HG03432 (cell line): Measurements from ENCODE around the gene FOXO6.

Source experiments
- ATAC-seq: cut with Tn5 transposase; IDR thresholded peaks from one replicate; pipeline ENCODE4 v1.9.1; 2021; ENCODE audit warnings: mild to moderate bottlenecking, moderate library complexity; ENCODE audit not compliant: unreplicated experiment

FOXO6 gene

DNA sequence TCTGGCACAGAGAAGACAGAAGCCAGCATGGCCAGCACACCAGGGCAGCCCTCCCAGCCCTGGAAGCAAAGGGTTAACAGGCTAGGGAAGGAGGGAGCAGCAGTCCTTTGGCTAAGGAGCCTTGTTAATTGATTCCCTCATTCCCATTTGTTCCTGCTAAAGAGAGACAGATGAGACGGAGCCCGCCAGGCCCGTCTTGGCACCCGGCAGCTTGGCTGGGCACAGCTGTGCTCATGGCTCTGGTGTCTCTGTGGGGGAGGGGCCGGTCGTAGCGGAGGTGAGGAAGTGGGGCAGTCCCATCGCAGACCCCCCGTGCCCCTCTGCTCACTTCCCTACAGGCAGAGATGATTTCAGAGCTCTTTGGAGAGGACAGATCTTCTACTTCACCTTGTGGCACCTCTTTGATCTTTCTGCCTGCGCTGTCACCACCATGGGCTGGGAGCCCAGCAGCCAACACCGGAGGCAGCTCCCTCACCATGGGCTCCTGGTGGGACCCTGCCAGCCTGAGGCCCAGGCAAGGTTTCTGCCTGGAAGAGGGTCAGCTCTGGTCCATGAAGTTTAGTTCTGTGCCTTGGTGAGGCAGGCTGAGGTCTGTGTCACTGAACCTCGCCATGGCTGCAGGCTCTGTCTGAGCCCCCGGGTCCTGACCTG lies 38.0 kb downstream of the FOXO6 start:
- no peak for ATAC-seq

GRCh38 chr1:41400225-41400624 lies 39.0 kb downstream of the FOXO6 start:
- ATAC-seq: no peak

GRCh38 chr1:41401899-41402298 lies 40.7 kb downstream of the FOXO6 start:
- no peak for ATAC-seq

DNA sequence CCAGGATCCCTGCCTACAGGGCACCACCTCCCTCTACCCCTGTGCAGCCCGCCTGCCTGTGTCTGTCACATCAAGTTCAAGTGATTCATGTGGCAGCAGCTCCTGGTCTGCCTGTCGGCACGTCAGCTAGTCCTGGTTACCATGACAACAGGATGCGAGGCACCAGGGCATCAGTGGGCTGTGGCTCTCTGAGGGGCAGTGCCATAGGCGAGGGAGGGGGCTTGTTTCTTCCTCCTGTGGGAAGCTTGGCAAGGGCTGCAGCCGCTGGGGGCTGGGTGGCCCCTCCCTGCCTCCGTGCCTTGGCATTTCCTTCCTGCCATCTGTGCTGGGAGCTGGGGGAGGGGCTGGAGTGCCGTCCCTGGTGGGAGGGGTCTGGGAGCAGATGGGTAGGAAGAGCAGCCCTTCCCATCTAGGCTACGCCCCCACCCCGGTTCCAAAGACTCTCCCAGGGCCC lies 43.1 kb downstream of the FOXO6 start:
- no peak for ATAC-seq

- ATAC-seq: no peak
These were observed 46.5 kb downstream of the FOXO6 start for GRCh38 chr1:41407664-41408252.

GRCh38 chr1:41408691-41409090 lies 47.5 kb downstream of the FOXO6 start:
- ATAC-seq: no peak

DNA sequence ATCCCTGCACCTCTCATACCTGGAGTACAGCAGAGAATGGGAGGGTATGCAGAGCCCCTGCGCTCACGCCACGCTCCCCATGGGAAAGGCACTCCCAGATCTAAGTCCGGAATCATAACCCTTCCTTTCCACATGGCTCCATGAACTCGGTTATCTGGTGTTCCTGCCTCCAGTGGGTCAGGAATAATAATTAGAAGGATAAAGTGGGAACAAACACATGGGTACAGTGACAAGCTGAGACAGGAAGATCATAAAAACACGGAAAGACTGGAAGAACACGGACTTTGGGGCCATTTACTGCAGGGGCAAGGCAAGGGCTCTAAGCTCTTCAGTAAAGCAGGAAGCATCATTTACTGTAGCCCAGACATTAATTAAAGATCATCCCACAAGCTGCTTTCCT lies 48.6 kb downstream of the FOXO6 start:
- no peak for ATAC-seq

GRCh38 chr1:41410462-41410861 lies 49.2 kb downstream of the FOXO6 start:
- ATAC-seq: no peak

DNA sequence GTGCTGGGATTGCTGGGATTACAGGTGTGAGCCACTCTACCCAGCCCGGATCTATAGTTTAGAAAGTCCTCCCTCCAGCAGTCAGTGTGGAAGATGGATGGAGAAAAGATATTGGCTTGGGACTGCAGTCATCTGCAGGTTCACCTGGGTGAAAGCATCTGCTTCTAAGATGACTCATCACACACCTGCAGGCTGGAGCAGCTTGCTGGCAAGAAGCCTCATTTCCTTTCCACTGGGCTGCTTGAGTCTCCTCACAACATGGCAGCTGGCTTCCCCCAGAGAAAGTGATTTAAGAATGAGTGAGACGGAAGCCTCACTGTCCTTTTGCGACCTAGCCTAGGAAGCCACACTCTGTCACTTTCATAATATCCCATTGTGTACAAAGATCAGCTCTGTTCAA lies 50.0 kb downstream of the FOXO6 start:
- ATAC-seq: no peak

DNA sequence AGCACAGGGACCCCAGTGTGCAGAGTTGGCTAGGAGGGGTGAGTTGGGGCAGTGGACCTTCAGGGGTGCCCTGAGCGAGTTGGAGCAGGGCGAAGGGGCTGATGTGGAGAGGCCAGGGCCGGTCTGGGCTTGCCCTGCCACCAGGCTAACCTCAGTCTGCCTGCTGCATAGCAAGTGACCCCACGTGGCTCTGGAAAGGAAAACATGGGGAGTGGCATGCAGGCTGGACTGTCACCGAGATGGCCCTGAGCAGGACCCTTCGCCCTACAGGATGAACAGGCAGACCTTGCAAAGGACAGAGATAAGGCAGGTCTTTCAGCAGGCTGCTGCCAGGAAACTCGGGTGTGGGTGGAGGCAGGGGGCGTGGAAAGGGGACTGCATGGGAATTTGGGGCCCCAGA lies 51.5 kb downstream of the FOXO6 start:
- no peak for ATAC-seq

GRCh38 chr1:41413748-41414281 lies 52.6 kb downstream of the FOXO6 start:
- ATAC-seq: no peak

- no peak for ATAC-seq
These were observed 53.1 kb downstream of the FOXO6 start for GRCh38 chr1:41414296-41414695.

GRCh38 chr1:41414716-41415306 lies 53.6 kb downstream of the FOXO6 start:
- no peak for ATAC-seq

- no peak for ATAC-seq
These were observed 54.8 kb downstream of the FOXO6 start for GRCh38 chr1:41416081-41416480.

DNA sequence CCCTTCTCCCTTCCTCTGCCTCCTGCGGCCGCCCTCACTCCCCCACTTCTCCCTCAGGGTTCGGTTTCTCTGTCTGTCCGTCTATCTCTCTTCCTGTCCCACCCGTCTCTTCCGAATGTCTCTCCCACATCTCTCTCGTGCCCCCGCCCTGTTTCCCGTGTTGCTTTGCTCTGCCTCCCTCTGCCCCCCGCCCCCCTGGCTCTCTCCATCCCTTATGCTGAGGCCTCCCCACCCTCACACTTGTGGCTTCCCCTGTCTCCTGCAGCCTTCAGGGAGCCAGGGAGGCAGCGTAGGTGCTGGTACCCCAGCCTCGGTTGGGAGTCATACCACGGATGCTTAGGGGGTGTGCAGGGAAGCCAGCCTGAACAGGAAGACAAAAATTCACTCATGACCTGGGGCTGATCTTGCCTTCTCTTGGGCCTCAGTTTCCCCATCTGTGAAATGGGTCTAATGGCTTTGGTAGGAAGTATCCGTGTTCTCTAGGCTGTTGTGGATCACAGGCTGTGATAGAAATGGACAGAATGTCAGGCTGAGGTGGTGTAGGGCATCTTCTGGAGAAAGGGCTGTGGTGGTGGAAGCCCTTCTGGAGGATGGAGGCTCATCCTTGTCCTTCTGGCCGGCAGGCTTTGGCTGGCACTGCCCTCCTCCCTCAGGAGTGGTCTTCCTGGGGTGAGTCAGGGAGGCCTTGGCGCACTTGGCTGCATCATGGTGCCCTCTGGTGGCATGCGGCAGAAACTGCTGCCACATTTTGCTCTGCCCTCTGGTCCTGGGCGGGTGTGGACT lies 55.5 kb downstream of the FOXO6 start:
- no peak for ATAC-seq

- ATAC-seq: no peak
These were observed 56.1 kb downstream of the FOXO6 start for GRCh38 chr1:41417335-41417682.

GRCh38 chr1:41417746-41418145 lies 56.5 kb downstream of the FOXO6 start:
- ATAC-seq: no peak

GRCh38 chr1:41418857-41419583 lies 57.8 kb downstream of the FOXO6 start:
- no peak for ATAC-seq

GRCh38 chr1:41419584-41420295 lies 58.5 kb downstream of the FOXO6 start:
- ATAC-seq: no peak

GRCh38 chr1:41420351-41420750 lies 59.1 kb downstream of the FOXO6 start:
- no peak for ATAC-seq
